AG09309 (cell line): ENCODE results near the gene YJEFN3.
A peak's percentile ranks its signal among the peaks of the same experiment; 100 is the strongest.

Experiments used
- DNase-seq: peaks from one replicate; pipeline ENCODE4 v3.0.0-alpha.2; 2010; ENCODE audit warnings: low read depth
- H3K4me3 ChIP-seq: 2 replicates; pipeline ENCODE4 v1.5.1; 2011; ENCODE audit warnings: mild to moderate bottlenecking, low read depth, low read length, moderate library complexity; ENCODE audit not compliant: control insufficient read depth
- TF ChIP-seq, protein P1 (sequence below): IDR thresholded peaks from 2 replicates; pipeline ENCODE4 v1.5.1; 2011; ENCODE audit warnings: mild to moderate bottlenecking, low read depth, low read length, inconsistent platforms; ENCODE audit not compliant: insufficient read depth, control insufficient read depth; ENCODE audit errors: missing control alignments

The YJEFN3 gene

DNA sequence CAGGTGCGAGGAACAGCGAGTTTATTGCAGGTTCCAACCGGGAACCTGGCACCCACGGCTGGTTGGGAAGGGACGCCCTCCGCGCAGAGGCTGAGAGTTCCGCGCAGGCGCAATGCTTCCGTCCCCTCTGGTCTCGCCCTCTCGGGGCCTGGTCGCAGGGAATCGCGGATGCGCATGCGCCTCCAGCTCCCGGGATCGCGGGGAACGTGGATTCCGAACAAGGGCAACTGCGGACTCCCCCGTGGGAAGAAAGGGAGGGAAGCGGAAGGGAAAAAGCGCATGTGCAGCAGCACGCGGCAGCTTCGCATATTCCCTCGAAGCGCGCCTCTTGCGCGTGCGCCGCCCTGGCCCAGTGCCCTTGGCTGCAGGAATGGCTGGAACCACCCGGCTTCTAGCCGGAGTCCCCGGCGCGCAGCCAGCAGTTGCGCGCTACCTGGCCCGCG lies 14.5 kb upstream of the YJEFN3 start:
- no peak overlapping the region for H3K4me3 ChIP-seq
- DNase-seq = no peak
- TF ChIP-seq, protein P1, sequence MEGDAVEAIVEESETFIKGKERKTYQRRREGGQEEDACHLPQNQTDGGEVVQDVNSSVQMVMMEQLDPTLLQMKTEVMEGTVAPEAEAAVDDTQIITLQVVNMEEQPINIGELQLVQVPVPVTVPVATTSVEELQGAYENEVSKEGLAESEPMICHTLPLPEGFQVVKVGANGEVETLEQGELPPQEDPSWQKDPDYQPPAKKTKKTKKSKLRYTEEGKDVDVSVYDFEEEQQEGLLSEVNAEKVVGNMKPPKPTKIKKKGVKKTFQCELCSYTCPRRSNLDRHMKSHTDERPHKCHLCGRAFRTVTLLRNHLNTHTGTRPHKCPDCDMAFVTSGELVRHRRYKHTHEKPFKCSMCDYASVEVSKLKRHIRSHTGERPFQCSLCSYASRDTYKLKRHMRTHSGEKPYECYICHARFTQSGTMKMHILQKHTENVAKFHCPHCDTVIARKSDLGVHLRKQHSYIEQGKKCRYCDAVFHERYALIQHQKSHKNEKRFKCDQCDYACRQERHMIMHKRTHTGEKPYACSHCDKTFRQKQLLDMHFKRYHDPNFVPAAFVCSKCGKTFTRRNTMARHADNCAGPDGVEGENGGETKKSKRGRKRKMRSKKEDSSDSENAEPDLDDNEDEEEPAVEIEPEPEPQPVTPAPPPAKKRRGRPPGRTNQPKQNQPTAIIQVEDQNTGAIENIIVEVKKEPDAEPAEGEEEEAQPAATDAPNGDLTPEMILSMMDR = no peak

DNA sequence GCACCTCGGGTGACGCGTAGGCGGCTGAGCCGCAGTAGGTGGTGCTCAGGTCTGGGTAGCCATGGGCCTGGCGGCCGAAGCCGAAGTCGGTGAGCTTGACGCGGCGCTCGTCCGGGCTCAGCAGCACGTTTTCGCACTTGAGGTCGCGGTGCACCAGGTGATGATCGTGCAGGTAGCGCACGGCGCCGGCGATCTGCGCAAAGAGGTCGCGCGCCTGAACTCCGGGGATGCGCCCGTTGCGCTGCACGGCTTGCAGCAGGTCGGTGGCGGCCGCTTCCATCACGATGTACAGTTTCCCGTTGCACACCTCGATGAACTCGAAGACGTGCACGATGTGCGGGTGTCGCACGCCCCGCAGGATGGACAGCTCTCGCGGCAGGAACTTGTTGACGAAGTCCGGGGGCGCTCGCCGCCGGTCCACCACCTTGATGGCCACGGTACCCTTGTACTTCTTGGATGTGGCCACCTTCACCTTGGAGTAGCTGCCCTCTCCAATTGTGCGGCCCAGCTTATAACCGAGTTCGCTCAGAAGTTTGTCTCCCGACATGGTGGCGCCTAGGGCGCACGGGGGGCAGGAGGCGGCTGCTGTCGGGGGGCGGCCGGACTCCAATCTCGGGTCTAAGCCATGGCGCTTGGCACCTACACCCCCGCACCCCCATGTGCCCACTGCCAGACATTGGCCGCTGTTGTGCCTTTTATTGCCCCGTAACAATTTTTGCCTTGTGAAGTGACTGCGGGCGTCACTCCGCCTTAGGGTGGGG lies 13.7 kb upstream of the YJEFN3 start, which contains the start of gene TSSK6:
Gene TSSK6 (minus strand): TSS at position 668 of the 761 bp plus-strand sequence. CDS start 121 bp downstream, at position 547.
- TF ChIP-seq, protein P1 = no peak
- DNase-seq = no peak
- H3K4me3 ChIP-seq = peak within 1 kb of the TSS; percentile 87

DNA sequence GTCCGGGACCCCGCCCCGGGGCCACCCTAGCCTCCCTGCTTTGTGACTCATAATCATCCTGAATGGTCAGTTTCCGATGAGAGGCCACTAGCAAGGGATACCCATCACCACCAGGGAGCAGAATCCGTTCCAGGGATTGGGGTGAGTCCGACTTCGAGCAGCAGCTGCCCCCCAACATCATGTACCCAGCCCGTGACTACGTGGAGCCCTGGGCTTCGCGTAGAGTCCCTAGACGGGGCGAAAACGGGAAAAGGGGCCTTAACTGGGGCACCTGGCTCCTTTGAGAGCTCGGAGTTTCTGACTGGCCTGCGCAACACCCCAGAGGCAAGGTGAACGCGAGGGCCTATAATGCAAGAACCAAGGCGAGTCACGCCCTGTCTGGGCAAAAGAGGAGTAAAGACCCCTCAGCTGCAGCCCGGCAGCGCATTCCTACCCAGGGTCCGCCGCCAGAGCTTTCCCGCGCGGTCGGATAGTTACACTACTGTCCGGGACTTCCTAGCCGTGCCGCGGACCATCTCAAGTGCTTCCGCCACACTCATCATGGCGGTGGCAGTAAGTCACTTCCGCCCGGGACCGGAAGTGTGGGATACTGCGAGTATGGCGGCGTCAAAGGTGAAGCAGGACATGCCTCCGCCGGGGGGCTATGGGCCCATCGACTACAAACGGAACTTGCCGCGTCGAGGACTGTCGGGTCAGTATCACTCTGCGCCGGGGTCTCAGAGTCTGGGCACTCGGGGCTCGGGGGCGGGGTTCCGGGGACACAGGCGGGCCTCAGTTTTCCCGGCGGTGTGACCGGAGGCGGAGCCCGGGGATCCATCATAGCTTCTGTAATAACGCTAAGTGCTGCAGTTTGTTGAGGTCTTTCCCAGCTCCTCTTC lies 12.8 kb upstream of the YJEFN3 start, which contains the start of gene NDUFA13:
Gene NDUFA13 (plus strand): TSS at position 584 of the 878 bp plus-strand sequence. CDS start 14 bp downstream, at position 598.
- peak; percentile 43 for DNase-seq
- H3K4me3 ChIP-seq = peak within 1 kb of the TSS; percentile 87
- TF ChIP-seq, protein P1 = peak; percentile 31

DNA sequence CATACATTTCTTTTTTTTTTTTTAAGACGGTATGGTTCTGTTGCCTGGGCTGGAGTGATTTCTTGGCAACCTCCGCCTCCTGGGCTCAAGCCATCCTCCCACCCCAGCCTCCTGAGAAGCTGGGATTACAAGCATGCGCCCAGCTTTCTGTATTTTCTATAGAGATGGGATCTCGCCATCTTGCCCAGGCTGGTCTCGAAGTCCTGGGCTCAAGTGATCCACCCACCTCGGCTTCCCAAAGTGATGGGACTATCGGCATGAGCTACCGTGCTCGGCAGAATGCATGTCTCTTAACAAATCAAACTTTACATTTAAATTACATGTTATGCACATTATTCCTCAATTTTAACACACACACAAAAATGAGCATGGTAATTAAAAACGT lies 11.5 kb upstream of the YJEFN3 start:
- H3K4me3 ChIP-seq = no peak overlapping the region

DNA sequence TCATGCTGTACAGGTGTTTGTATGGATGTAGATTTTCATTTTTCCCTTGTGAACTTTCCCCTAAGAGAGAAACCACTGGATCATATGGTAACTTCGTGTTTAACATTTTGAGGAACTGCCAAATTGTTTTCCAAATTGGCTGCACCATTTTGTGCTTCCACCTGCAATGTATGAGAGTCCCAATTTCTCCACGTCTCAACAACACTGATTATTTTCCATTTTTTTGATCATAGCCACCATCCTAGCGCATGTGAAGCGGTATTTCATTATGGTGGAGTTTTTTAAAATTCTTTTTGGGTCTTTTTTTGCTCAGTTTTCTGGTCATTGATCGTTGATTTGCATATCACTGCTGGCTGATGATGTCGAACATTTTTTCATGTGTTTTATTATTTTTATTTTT lies 7.7 kb upstream of the YJEFN3 start:
- TF ChIP-seq, protein P1 = no peak
- H3K4me3 ChIP-seq = no peak overlapping the region
- DNase-seq = no peak

More for the DNA sequence above, 11.5 kb upstream of the YJEFN3 start:
- TF ChIP-seq, protein P1 = no peak
- DNase-seq = no peak

DNA sequence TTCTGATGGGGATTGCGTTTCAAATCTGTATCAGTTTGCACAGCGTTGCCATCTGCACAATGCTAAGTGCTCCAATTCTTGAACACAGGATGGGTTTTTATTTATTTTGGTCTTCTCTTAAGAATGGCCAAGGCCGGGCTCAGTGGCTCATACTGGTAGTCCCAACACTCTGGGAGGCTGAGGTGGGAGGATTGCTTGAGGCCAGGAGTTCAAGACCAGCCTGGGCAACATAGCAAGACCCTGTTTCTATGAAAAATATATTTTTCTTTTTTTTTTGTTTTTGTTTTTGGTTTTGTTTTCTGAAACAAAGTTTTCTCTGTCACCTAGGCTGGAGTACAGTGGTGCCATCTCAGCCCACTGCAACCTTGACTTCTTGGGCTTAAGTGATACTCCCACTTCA lies 5.5 kb upstream of the YJEFN3 start:
- no peak for DNase-seq
- TF ChIP-seq, protein P1 = no peak
- no peak overlapping the region for H3K4me3 ChIP-seq
